Testis (tissue), 3 donors: ENCODE data around the gene DENND2D. TPM values are rescaled to one million over a fixed set of nuclear protein-coding genes. Genes with fewer than 3 reads are reported as not detected.

Experiments used
- DNase-seq: peaks from one replicate; pipeline ENCODE4 v3.0.0-alpha.2; 2019
- H3K27ac ChIP-seq, 2 donors: fragments of 200-600 bp; sonication (generic); one replicate each; pipeline ENCODE4 v1.5.1; 2019
- H3K27me3 ChIP-seq: fragments of 200-600 bp; sonication (generic); one replicate; pipeline ENCODE4 v1.5.1; 2019
- H3K36me3 ChIP-seq: fragments of 200-600 bp; sonication (generic); one replicate; pipeline ENCODE4 v1.5.1; 2017; ENCODE audit warnings: low read depth; ENCODE audit errors: missing control alignments
- H3K4me1 ChIP-seq: fragments of 200-600 bp; sonication (generic); one replicate; pipeline ENCODE4 v1.5.1; 2019
- H3K4me3 ChIP-seq, 2 donors: fragments of 200-600 bp; sonication (generic); one replicate each; pipeline ENCODE4 v1.5.1; 2017 to 2019
- H3K9me3 ChIP-seq: fragments of 200-600 bp; sonication (generic); one replicate; pipeline ENCODE4 v1.5.1; 2017
- POLR2A ChIP-seq: fragments of 450-650 bp; IDR thresholded peaks from one replicate; pipeline ENCODE4 v1.6.1; 2017; ENCODE audit warnings: antibody characterized with exemption, mild to moderate bottlenecking, moderate library complexity
- WGBS, 2 donors: methylation state at CpG; one replicate each; pipeline ENCODE4 v1.1.5; 2018; 5-methylcytosine and 5-hydroxymethylcytosine counted together
- intact Hi-C: fragments of 100-400 bp; cut with DNase I; formaldehyde crosslinking; loops from one replicate; pipeline ENCODE4 v1.15.1; 2023; ENCODE audit warnings: low total_unique reads
- polyA plus RNA-seq: library from polyadenylated mRNA; stranded (reverse); fragments of 350-450 nt; fragmentation: Illumina TruSeq; extraction: RNeasy Lipid Tissue Mini Kit (QIAGEN cat#74804); gene quantifications from one replicate; pipeline ENCODE4 v1.2.3, GENCODE V29; 2014; ENCODE audit warnings: low read depth, low replicate concordance; ENCODE audit not compliant: insufficient read depth
- total RNA-seq, 2 donors: library from RNA; depleted of rRNA; stranded (reverse); fragments of >200 nt; gene quantifications; one replicate each; pipeline ENCODE4 v1.2.3, GENCODE V29; 2016
- TF ChIP-seq, protein P1 (sequence below), 3 experiments: fragments of 450-650 bp in 2 of 3; fragments of 200-600 bp in 1 of 3; sonication (generic) in 1 of 3; IDR thresholded peaks; one replicate each; pipeline ENCODE4 v1.5.1; 2016 to 2019; ENCODE audit warnings: antibody characterized with exemption in 3 of 3, mild to moderate bottlenecking in 2 of 3, moderate library complexity in 1 of 3

The DENND2D gene
- total and polyA plus RNA-seq, 3 donors from 2014 or later: 21.2 to 38.8 (median 22.9) TPM

DNA sequence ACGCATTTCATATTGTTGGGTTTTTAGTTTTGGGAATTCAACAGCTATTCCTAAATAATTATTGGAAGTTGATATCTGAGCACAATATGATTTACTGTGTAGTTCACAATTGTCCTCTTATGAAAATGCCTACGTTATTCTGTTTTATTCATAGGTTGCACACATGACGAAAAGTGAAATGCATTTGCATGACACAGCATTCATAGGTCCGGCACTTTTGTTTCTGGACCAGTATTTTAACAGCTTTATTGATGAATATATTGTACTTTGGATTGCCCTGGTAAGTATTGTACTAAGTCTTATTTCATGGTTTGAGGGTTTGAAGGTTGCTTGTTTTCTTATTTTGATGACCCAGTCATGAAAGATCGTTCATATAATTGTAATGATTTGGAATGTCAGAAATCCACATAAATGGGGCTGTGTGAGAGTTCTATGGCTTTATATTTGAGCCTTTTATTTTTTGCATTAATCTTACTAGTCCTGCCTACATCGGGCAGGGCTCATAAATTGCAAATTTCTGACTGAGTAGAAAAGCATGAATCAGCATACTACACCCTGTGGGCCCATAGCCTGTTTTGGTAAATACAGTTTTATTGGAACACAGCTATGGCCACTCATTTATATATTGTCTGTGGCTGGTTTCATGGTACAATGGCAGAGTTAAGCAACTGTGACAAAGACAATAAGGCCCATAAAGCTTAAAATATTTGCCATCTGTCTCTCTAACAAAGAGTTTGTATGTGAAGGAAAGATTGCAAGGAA, 17.0 kb downstream of the DENND2D start:
- no peak overlapping the region for H3K4me3 ChIP-seq
- DNase-seq: no peak
- H3K27me3 ChIP-seq: no peaks in the 10 kb centered on the region
- no peaks in the 10 kb centered on the region for H3K9me3 ChIP-seq
- no peaks in the 10 kb centered on the region for H3K36me3 ChIP-seq
- intact Hi-C loops: no loop called here
- TF ChIP-seq, protein P1, sequence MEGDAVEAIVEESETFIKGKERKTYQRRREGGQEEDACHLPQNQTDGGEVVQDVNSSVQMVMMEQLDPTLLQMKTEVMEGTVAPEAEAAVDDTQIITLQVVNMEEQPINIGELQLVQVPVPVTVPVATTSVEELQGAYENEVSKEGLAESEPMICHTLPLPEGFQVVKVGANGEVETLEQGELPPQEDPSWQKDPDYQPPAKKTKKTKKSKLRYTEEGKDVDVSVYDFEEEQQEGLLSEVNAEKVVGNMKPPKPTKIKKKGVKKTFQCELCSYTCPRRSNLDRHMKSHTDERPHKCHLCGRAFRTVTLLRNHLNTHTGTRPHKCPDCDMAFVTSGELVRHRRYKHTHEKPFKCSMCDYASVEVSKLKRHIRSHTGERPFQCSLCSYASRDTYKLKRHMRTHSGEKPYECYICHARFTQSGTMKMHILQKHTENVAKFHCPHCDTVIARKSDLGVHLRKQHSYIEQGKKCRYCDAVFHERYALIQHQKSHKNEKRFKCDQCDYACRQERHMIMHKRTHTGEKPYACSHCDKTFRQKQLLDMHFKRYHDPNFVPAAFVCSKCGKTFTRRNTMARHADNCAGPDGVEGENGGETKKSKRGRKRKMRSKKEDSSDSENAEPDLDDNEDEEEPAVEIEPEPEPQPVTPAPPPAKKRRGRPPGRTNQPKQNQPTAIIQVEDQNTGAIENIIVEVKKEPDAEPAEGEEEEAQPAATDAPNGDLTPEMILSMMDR (IDR thresholded peaks at IDR 0.05): no peak
- no peak for TF ChIP-seq POLR2A
- 95 to 97% methylated on average over 6 of the region's 6 CpGs for WGBS, 2 donors
- no peaks in the 10 kb centered on the region for H3K4me1 ChIP-seq
- no peak overlapping the region for H3K27ac ChIP-seq

DNA sequence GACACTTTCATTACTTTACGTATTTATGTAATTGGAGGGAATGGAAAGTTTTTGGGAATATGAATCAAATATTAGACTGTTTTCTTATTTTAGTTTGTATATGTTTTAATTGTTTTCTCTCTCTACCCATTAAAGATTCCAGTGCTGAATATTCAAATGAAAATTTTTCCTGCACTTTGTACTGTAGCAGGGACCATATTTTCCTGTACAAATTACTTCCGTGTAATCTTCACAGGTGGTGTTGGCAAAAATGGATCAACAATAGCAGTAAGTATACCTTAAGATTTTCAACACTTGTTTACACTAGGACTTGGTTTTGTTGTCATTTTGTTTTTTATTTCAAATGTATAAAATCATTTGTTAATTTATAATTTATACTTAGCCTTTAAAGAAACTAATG, 18.4 kb downstream of the DENND2D start:
- Histone ChIP-seq H3K27ac (no peak overlapping the region), H3K36me3 (no peaks in the 10 kb centered on the region), H3K4me1 (no peaks in the 10 kb centered on the region), H3K27me3 (no peaks in the 10 kb centered on the region), H3K4me3 (no peak overlapping the region), H3K9me3 (no peaks in the 10 kb centered on the region)
- intact Hi-C loops: no loop called here
- DNase-seq: no peak
- TF ChIP-seq POLR2A: no peak
- TF ChIP-seq, protein P1 (IDR thresholded peaks at IDR 0.05): no peak
- WGBS, 2 donors: 92 to 95% methylated on average over 2 of the region's 2 CpGs

DNA sequence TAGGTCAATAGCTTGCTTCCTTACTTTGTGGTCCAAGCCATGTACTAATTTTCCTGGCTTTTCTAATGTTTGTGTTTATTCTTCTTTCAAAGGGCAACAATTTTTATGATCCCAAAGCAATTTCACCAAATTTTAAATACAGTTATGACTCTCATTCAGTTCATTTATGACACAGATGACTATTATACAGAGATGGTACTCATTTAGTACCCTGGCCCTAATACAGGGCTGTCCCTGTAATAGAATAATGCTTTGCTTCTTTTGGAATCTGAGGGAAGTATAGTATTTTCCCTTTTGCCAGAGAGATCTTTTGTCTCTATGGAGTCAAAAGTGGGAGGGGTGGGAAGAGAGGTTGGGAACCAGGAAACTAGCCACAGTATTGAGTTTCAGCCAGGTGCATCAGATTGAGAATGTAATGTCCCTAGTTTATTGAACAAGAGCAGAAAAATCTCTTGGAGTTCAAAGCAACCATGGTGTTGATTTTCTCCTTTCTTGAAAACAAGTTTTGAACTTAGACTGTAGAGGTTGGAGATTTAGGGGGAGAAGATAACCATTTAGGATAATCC, 20.4 kb downstream of the DENND2D start:
- DNase-seq: no peak
- Histone ChIP-seq H3K36me3 (no peaks in the 10 kb centered on the region), H3K27me3 (no peaks in the 10 kb centered on the region), H3K4me3 (no peak overlapping the region), H3K27ac (no peak overlapping the region), H3K9me3 (no peaks in the 10 kb centered on the region), H3K4me1 (no peaks in the 10 kb centered on the region)
- intact Hi-C loops: no loop called here
- TF ChIP-seq, protein P1 (IDR thresholded peaks at IDR 0.05): no peak
- TF ChIP-seq POLR2A: no peak

DNA sequence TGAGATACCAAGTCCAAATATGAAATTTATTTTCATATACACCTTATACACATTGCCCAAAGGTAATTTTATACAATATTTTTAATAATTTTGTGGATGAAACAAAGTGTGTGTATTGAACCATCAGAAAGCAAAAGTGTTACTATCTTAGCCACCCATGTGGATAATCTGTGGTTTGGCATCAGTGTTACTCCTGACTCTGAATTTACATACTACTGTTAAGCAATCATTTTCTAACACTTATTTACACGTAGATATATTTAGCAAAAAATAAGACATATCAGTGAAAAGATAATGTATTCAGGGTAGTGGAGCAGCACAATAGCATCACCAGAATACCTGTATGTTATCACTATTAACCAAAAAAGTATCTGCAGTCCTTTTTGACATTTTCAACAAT, 23.8 kb downstream of the DENND2D start:
- Histone ChIP-seq H3K27me3 (no peaks in the 10 kb centered on the region), H3K36me3 (no peaks in the 10 kb centered on the region), H3K27ac (no peak overlapping the region), H3K9me3 (no peaks in the 10 kb centered on the region), H3K4me3 (no peak overlapping the region), H3K4me1 (no peaks in the 10 kb centered on the region)
- TF ChIP-seq POLR2A: no peak
- TF ChIP-seq, protein P1 (IDR thresholded peaks at IDR 0.05): no peak
- DNase-seq: no peak
- intact Hi-C loops: no loop called here
- 70 to 81% methylated on average over 1 of the region's 1 CpG for WGBS, 2 donors

DNA sequence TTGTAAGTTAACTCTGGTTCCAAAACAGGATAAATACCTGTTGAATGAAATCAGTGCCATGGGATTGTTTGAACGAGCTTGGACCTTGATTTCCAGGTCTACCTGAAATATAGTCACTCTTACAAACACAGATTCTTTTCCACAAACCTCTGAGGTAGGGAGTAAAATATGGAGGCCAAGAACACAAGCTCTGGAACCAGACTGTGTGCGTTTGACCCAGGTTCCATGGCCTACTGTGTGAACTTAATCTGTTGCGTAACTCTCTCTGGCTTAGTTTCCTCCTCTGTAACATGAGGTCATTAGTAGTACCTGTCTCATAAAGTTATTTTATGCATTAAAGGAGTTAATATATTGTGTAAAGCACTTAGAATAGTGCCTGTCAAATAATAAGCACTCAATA, 25.1 kb downstream of the DENND2D start:
- Histone ChIP-seq H3K27ac (no peak overlapping the region), H3K4me1 (no peaks in the 10 kb centered on the region), H3K36me3 (no peaks in the 10 kb centered on the region), H3K4me3 (no peak overlapping the region), H3K9me3 (no peaks in the 10 kb centered on the region), H3K27me3 (no peaks in the 10 kb centered on the region)
- TF ChIP-seq, protein P1 (IDR thresholded peaks at IDR 0.05): no peak
- no peak for TF ChIP-seq POLR2A
- no peak for DNase-seq
- intact Hi-C loops: no loop called here
- 86 to 91% methylated on average over 3 of the region's 3 CpGs for WGBS, 2 donors
